H9 (cell line): Measurements from ENCODE around the gene HSPG2. TPM values are rescaled to one million over a fixed set of nuclear protein-coding genes. Genes with fewer than 3 reads are reported as not detected.

Experiments
- DNase-seq: peaks from one replicate; pipeline ENCODE4 v3.0.0-alpha.2; 2017
- H2AFZ ChIP-seq: one replicate; pipeline ENCODE4 v1.6.1; 2013; ENCODE audit warnings: mild to moderate bottlenecking, low read length, control low read depth, moderate library complexity
- H2AK5ac ChIP-seq: 2 replicates; pipeline ENCODE4 v1.6.1; 2013; ENCODE audit warnings: low read length, control low read depth, mixed read lengths; ENCODE audit not compliant: insufficient read length
- H2BK120ac ChIP-seq: one replicate; pipeline ENCODE4 v1.6.1; 2013; ENCODE audit warnings: low read depth, mild to moderate bottlenecking, low read length, control low read depth, inconsistent platforms; ENCODE audit not compliant: poor library complexity, severe bottlenecking
- H2BK12ac ChIP-seq: 2 replicates; pipeline ENCODE4 v1.6.1; 2013; ENCODE audit warnings: low read length, control low read depth, mixed read lengths, low read depth; ENCODE audit not compliant: insufficient read length
- H2BK15ac ChIP-seq: 2 replicates; pipeline ENCODE4 v1.6.1; 2013; ENCODE audit warnings: low read depth, low read length, control low read depth
- H2BK20ac ChIP-seq: one replicate; pipeline ENCODE4 v1.6.1; 2013; ENCODE audit warnings: low read depth, mild to moderate bottlenecking, low read length, control low read depth, inconsistent platforms; ENCODE audit not compliant: poor library complexity, severe bottlenecking
- H2BK5ac ChIP-seq: 2 replicates; pipeline ENCODE4 v1.6.1; 2013; ENCODE audit warnings: low read length, control low read depth, mixed read lengths; ENCODE audit not compliant: insufficient read length
- H3K14ac ChIP-seq: 2 replicates; pipeline ENCODE4 v1.6.1; 2013; ENCODE audit warnings: low read length, control low read depth; ENCODE audit not compliant: insufficient read depth
- H3K18ac ChIP-seq: 2 replicates; pipeline ENCODE4 v1.6.1; 2013; ENCODE audit warnings: low read depth, mild to moderate bottlenecking, mixed read lengths, low read length, control low read depth; ENCODE audit not compliant: insufficient read length
- H3K23ac ChIP-seq: 2 replicates; pipeline ENCODE4 v1.6.1; 2013; ENCODE audit warnings: low read length, control low read depth, mixed read lengths, low read depth; ENCODE audit not compliant: insufficient read length
- H3K23me2 ChIP-seq: 2 replicates; pipeline ENCODE4 v1.6.1; 2013; ENCODE audit warnings: low read depth, mild to moderate bottlenecking, mixed read lengths, low read length, control low read depth; ENCODE audit not compliant: insufficient read length, poor library complexity, severe bottlenecking
- H3K27ac ChIP-seq: 2 replicates; pipeline ENCODE4 v1.5.1; 2013; ENCODE audit warnings: low read length, control low read depth, mixed read lengths, low read depth; ENCODE audit not compliant: insufficient read length
- H3K27me3 ChIP-seq: 2 replicates; pipeline ENCODE4 v1.6.1; 2013; ENCODE audit warnings: low read length, control low read depth, inconsistent platforms; ENCODE audit not compliant: insufficient read depth
- H3K4ac ChIP-seq: 2 replicates; pipeline ENCODE4 v1.6.1; 2013; ENCODE audit warnings: low read depth, mild to moderate bottlenecking, control low read depth, inconsistent platforms, low read length, moderate library complexity
- H3K4me1 ChIP-seq: 2 replicates; pipeline ENCODE4 v1.6.1; 2013; ENCODE audit warnings: low read length, control low read depth, inconsistent platforms; ENCODE audit not compliant: insufficient read depth
- H3K4me2 ChIP-seq: 2 replicates; pipeline ENCODE4 v1.6.1; 2013; ENCODE audit warnings: low read length, control low read depth, mixed read lengths; ENCODE audit not compliant: insufficient read length, insufficient read depth
- H3K56ac ChIP-seq: 2 replicates; pipeline ENCODE4 v1.6.1; 2013; ENCODE audit warnings: low read depth, mild to moderate bottlenecking, mixed read lengths, low read length, control low read depth; ENCODE audit not compliant: insufficient read length
- H3K79me1 ChIP-seq: 2 replicates; pipeline ENCODE4 v1.6.1; 2013; ENCODE audit warnings: low read depth, mild to moderate bottlenecking, moderate library complexity, low read length, control low read depth, inconsistent platforms; ENCODE audit not compliant: insufficient read depth, poor library complexity, severe bottlenecking
- H3K79me2 ChIP-seq: 2 replicates; pipeline ENCODE4 v1.6.1; 2013; ENCODE audit warnings: low read length, control low read depth, inconsistent platforms; ENCODE audit not compliant: insufficient read depth
- H3K9ac ChIP-seq: 2 replicates; pipeline ENCODE4 v1.6.1; 2013; ENCODE audit warnings: low read length, control low read depth, mixed read lengths; ENCODE audit not compliant: insufficient read length; ENCODE audit errors: extremely low read depth
- H3K9me3 ChIP-seq: one replicate; pipeline ENCODE4 v1.6.1; 2013; ENCODE audit warnings: low read depth, low read length, inconsistent platforms; ENCODE audit not compliant: control insufficient read depth
- H3T11ph ChIP-seq: one replicate; pipeline ENCODE4 v1.6.1; 2013; ENCODE audit warnings: mild to moderate bottlenecking, low read length, control low read depth, inconsistent platforms
- H4K20me1 ChIP-seq: one replicate; pipeline ENCODE4 v1.6.1; 2013; ENCODE audit not compliant: control insufficient read depth, insufficient read length, insufficient read depth
- H4K5ac ChIP-seq: 2 replicates; pipeline ENCODE4 v1.6.1; 2013; ENCODE audit warnings: low read depth, mild to moderate bottlenecking, mixed read lengths, low read length, control low read depth; ENCODE audit not compliant: insufficient read length
- H4K8ac ChIP-seq: replicated peaks from 2 replicates; pipeline ENCODE4 v1.6.1; 2013; ENCODE audit warnings: low read length, control low read depth, mixed read lengths, low read depth; ENCODE audit not compliant: insufficient read length
- H4K91ac ChIP-seq: 2 replicates; pipeline ENCODE4 v1.6.1; 2013; ENCODE audit warnings: low read depth, mild to moderate bottlenecking, moderate library complexity, mixed read lengths, low read length, control low read depth; ENCODE audit not compliant: insufficient read length
- H3K27ac Mint-ChIP-seq, 3 experiments: 2 replicates in 2 of 3; 3 replicates in 1 of 3; pipeline ENCODE4 v1.8.0; 2020 to 2021; ENCODE audit warnings: mixed read lengths in 3 of 3, mild to moderate bottlenecking in 1 of 3, moderate library complexity in 1 of 3
- H3K27me3 Mint-ChIP-seq: 2 replicates; pipeline ENCODE4 v1.8.0; 2021; ENCODE audit warnings: low read depth, mild to moderate bottlenecking, moderate library complexity, mixed read lengths
- H3K36me3 Mint-ChIP-seq, 3 experiments: 2 replicates in 2 of 3; 3 replicates in 1 of 3; pipeline ENCODE4 v1.8.0; 2020 to 2021; ENCODE audit warnings: low read depth in 3 of 3, mixed read lengths in 3 of 3; ENCODE audit not compliant: insufficient read depth in 1 of 3
- H3K4me1 Mint-ChIP-seq, 2 experiments: 2 replicates each; pipeline ENCODE4 v1.8.0; 2020; ENCODE audit warnings: mixed read lengths in 2 of 2
- H3K4me3 Mint-ChIP-seq, 2 experiments: 2 replicates in 1 of 2; 3 replicates in 1 of 2; pipeline ENCODE4 v1.8.0; 2020 to 2021; ENCODE audit warnings: mild to moderate bottlenecking in 2 of 2, mixed read lengths in 2 of 2, moderate library complexity in 1 of 2
- H3K9me3 Mint-ChIP-seq, 2 experiments: 2 replicates in 1 of 2; 3 replicates in 1 of 2; pipeline ENCODE4 v1.8.0; 2020; ENCODE audit warnings: mild to moderate bottlenecking in 2 of 2, mixed read lengths in 2 of 2, moderate library complexity in 1 of 2
- CTCF ChIP-seq: fragments of 200-600 bp; sonication (generic); conservative IDR thresholded peaks from 3 replicates; pipeline ENCODE4 v1.8.0; 2021; ENCODE audit warnings: antibody characterized with exemption, mild to moderate bottlenecking
- WGBS: extraction: QIAGEN DNeasy Blood & Tissue Kit; methylation state at CpG from one replicate; pipeline ENCODE4 v1.1.7; 2013; ENCODE audit warnings: missing lambda C conversion rate, low lambda C conversion rate, mixed read lengths; ENCODE audit not compliant: insufficient read length; ENCODE audit errors: extremely low coverage; 5-methylcytosine and 5-hydroxymethylcytosine counted together
- total RNA-seq: library from RNA; stranded (reverse); gene quantifications from 2 replicates; pipeline ENCODE4 v1.2.1, GENCODE V29; 2021

Gene HSPG2
- total RNA-seq, 1 experiment from 2014 or later, result 90.0 TPM

- no peak overlapping the region for H3K14ac ChIP-seq
- H2BK20ac ChIP-seq, result no peak overlapping the region
- no peak overlapping the region for H2BK5ac ChIP-seq
- no peak overlapping the region for H2BK120ac ChIP-seq
- H3K4me2 ChIP-seq, result no peak overlapping the region
- no peak overlapping the region for H3K9ac ChIP-seq
- no peak for DNase-seq
- no peak overlapping the region for H3K4ac ChIP-seq
- no peaks in the 10 kb centered on the region for H3K79me1 ChIP-seq
- no peaks in the 10 kb centered on the region for H3K23me2 ChIP-seq
- H2BK12ac ChIP-seq, result no peak overlapping the region
- no peak overlapping the region for H3K27ac ChIP-seq
- H3K27me3 ChIP-seq, result no peaks in the 10 kb centered on the region
- Mint-ChIP-seq H3K36me3 (peaks cover 2 to 13% (median 12%) of the 10 kb centered on the region in 3 experiments; a peak in 6 of 7 replicates), H3K4me1 (peaks cover 23 to 34% of the 10 kb centered on the region in 2 experiments), H3K27ac (peak overlapping the region; percentile 36 to 95 (median 63); a peak in 6 of 7 replicates), H3K9me3 (no peaks in the 10 kb centered on the region; a peak in 1 of 5 replicates), H3K4me3 (no peak overlapping the region; a peak in 1 of 5 replicates), H3K27me3 (no peaks in the 10 kb centered on the region)
- no peak overlapping the region for H4K8ac ChIP-seq
- no peaks in the 10 kb centered on the region for H4K20me1 ChIP-seq
- no peaks in the 10 kb centered on the region for H3K4me1 ChIP-seq
- no peak overlapping the region for H3K18ac ChIP-seq
- no peak overlapping the region for H2BK15ac ChIP-seq
- no peak overlapping the region for H4K91ac ChIP-seq
- no peaks in the 10 kb centered on the region for H3K9me3 ChIP-seq
- no peak overlapping the region for H3K23ac ChIP-seq
- H2AK5ac ChIP-seq, result no peak overlapping the region
- no peak overlapping the region for H4K5ac ChIP-seq
- TF ChIP-seq CTCF, result no peak
- H3K79me2 ChIP-seq, result no peaks in the 10 kb centered on the region
- no CpG with 5 or more reads among the region's 16 CpGs for WGBS
- H3T11ph ChIP-seq, result no peak overlapping the region
- H3K56ac ChIP-seq, result no peak overlapping the region
- no peak overlapping the region for H2AFZ ChIP-seq
Observed at GRCh38 chr1:21898326-21899200, 38.5 kb downstream of the HSPG2 start.
